ENCODE data around the gene SMIM20.
"Not testable (repeated sequence)": the region's sequence is repeated elsewhere in the genome, so short reads cannot be mapped to it uniquely, and the experiment has no call there.

SMIM20 gene

DNA sequence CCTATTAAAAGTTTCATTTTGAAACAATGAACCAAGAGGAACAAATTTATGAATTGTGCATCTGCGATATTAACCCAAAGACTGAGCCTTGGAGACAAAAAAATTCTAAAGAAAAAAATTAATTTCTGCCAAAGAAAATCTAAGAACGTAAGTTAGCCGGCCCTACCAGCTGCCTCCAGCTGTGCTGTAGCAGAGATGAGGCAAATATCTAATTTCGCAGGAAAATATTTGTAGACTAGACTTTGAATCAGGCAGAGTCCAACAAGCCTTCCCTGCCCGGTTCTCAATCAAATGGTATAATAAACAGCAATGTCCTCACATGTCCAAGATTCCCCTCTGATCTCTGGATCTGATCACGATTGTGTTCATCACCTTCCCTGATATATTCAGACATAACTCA, 21.2 kb upstream of the SMIM20 start:
- no peak for DNase-seq

GRCh38 chr4:25896776-25897539, 17.1 kb upstream of the SMIM20 start:
- DNase-seq: no peak

- DNase-seq: no peak
These were observed 13.7 kb upstream of the SMIM20 start for GRCh38 chr4:25900310-25900709.

- no peak for DNase-seq
These were observed 13.0 kb upstream of the SMIM20 start for GRCh38 chr4:25901030-25901430.

DNA sequence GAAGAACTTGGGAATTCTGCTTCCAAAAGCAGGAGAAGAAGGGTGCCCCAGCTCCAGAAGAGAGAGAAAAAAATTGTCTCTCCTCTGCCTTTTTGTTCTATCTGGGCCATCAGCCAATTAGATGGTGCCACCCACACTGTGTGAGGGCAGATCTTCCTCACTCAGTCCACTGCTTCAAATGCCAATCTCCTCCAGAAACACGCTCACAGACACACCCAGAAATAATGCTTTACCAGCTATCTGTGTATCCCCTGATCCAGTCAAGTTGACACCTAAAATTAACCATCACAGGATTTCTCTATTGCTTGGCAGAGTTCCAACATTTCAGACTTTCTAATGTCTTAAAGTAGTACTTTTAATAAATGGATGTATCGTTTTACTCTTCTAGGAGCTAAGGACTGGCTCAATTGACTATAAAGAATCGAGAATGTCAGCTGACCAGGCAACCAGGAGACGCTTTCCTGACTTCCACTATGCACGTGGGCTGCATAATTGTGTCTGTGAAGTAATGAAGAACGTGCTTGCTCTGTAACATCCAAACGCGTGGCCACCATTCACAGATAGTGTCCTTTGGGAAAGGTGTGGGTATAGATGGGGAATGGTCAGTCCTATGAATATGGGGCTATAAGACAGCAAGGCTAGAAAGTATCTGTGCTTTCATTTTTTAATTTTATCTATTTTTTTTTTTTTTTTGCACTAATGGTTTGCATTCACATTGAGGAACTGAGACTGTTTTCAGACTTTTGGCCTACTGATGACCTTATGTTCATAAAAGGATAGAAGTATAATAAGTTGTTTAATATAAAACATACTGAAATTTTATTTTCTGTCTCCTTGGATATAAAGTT, 9.9 kb upstream of the SMIM20 start:
- no peak for DNase-seq

DNA sequence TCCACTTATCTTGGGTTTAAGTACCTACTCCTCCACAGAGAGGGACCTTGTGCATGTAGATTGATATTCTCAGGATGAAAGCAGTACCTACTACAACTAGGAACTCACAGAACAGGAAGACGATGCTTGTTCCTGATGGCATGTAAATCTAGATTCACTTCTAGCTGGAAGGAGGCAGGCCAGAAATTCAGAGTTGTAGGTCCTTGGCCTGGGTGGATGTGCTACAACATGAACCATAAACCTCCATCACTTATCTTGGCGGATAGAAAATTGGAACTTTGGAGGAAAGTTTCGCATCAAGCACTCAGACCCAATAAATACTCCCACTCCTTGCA, 9.3 kb upstream of the SMIM20 start:
- DNase-seq: no peak

- no peak for DNase-seq
These were observed 8.6 kb upstream of the SMIM20 start for GRCh38 chr4:25905371-25905770.

DNA sequence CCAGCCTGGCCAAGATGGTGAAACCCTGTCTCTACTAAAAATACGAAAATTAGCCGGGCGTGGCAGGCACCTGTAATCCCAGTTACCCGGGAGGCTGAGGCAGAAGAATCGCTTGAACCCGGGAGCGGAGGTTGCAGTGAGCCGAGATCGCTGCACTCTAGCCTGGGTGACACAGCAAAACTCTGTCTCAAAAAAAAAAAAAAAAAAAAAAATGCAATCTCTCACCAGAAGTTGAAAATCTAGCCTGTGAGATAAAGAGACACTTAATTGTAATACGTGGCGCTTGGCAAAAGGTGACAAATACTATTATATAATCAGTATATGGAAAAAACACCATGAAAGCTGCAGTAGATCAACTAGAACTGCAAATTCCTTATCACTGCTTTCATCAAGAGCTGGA, 7.9 kb upstream of the SMIM20 start:
- not testable (repeated sequence) for DNase-seq

DNA sequence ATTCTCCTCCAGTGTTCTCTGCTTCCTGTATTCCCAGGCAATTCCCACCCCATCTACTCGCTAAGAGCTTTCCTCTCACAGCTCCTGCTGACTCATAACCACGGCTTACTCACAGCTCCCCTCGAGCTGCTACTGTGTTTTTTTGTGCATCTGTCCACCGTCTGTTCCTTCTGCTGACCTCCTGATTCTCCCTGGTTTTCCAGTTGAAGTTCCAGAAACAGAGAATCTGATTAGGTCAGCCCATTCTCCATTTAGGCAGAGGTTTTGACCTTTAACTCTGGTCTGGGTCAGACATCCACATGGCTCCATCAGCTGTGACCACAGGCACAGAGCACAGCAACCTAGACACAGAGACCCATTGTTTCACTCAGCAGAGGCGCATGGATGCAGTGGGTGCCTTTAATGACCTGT, 5.5 kb upstream of the SMIM20 start:
- DNase-seq: no peak

DNA sequence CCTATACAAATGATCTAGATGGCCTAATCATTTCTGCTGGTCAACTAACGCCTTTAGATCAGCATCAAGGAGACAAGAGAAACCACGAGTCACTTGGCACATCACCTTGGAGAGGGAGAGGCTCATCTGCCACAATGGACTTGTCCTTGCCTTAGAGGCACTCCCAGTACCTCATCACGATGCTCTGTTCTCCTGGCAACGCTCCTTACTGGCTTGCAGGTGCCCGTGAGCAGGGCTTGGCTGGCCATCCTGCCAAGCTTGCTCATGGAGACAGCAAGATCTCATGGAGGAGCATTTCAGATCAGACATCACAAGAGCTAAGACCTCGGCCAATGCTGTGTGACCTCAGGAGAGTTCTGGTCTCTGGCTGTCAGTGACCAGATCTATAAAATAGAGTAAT, 2.7 kb upstream of the SMIM20 start:
- no peak for DNase-seq

- DNase-seq: no peak
These were observed 767 bp upstream of the SMIM20 start for GRCh38 chr4:25913056-25913850.

DNA sequence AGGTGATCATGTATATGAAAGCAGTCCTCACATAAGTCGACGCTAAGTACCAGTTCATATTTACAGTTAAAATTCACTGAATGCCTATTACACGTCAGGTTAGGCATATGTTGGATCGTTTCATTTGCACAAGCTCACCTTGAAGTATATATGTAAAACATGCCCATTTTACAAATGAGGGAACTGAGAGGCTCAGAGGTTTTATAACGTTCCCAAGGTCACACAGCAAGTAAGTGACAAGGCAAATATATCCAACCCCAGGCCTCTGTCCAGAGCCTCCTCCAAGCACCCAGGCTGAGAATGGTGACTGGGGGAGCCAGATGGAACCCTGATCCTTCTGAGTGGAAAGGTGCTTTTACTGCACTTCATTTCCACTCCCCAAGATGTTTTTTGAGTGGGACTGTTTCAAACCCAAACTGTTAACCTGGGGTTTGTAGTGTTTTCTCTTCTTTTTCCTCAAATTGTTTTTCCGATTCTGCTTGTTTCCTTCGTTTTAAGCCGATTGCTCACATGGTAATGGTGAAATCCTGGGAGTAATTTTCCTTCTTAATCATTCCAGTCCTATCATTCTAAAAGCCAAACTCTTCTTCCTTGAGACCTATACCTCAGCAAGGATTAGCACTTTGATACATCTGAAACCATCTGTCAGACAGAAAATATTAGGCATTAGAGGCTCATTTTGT, 791 bp downstream of the SMIM20 start:
- no peak for DNase-seq

DNA sequence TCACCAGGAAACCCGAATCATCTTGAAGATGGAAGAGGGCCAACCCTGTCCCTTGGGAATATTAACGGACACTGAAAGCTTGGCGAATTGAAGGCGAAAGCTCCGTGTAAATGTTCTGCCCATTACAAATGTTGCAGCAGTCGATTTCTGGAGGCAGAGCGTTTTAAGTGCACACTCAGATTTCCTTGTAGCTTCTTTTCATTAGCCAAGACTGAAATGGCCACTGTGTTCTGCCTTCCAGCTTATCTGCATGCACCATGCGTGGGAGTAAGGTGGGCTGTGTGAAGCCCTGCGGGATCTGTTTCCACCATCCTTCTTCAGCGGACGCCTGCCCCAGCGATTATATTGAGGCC, 1.3 kb downstream of the SMIM20 start:
- DNase-seq: no peak

GRCh38 chr4:25916870-25917269, 2.9 kb downstream of the SMIM20 start:
- DNase-seq: no peak

DNA sequence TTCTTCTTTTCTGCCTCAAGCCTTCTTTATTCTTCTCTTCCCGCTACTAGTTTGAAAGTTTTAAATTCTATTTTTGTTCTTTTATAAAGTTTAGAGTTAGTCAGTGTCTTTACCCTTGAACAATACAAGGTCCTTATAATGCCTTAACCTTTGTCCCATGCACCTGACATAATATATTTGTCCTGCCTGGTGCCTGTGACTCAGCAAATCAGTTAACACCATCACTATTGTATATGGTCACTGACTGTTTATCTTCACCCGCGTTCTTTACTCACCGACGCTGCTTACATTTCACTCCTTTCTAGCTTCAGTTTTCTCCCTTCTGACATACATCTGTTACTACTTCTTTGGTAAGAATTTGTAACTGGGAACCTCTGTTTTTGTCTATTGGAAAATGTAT, 5.7 kb downstream of the SMIM20 start:
- peak; percentile 12 for DNase-seq

GRCh38 chr4:25921922-25922321, 7.9 kb downstream of the SMIM20 start:
- no peak for DNase-seq

DNA sequence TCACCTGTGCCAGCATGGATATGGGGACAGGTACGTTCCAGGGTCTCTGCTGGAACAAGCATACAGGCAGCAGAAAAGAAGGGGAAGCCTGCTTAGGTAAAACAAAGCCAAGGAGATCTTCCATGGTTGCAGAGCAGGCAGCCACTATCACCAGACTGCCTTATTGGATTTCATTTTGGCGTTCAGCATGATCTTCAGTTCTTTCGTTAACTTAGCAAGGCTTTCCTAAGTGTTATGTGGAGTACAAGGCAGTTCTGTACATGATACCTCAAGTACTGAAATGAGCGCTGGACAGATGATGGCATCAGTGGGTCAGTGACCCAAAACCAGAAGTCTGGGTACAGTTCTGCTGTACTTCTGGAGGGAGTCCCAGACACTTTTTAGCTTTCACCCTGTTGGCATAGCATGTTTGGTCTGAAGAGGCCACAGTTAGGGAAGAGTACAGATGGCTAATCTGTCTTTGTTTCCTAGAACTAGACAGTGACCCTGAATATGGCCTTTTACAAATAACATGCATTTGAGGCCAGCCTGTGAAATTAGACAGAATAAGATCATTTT, 8.9 kb downstream of the SMIM20 start:
- no peak for DNase-seq

GRCh38 chr4:25923745-25924144, 9.7 kb downstream of the SMIM20 start:
- DNase-seq: no peak

GRCh38 chr4:25925486-25926201, 11.6 kb downstream of the SMIM20 start:
- DNase-seq: peak; percentile 30

- peak; percentile 33 for DNase-seq
These were observed 12.4 kb downstream of the SMIM20 start for GRCh38 chr4:25926462-25926861.

DNA sequence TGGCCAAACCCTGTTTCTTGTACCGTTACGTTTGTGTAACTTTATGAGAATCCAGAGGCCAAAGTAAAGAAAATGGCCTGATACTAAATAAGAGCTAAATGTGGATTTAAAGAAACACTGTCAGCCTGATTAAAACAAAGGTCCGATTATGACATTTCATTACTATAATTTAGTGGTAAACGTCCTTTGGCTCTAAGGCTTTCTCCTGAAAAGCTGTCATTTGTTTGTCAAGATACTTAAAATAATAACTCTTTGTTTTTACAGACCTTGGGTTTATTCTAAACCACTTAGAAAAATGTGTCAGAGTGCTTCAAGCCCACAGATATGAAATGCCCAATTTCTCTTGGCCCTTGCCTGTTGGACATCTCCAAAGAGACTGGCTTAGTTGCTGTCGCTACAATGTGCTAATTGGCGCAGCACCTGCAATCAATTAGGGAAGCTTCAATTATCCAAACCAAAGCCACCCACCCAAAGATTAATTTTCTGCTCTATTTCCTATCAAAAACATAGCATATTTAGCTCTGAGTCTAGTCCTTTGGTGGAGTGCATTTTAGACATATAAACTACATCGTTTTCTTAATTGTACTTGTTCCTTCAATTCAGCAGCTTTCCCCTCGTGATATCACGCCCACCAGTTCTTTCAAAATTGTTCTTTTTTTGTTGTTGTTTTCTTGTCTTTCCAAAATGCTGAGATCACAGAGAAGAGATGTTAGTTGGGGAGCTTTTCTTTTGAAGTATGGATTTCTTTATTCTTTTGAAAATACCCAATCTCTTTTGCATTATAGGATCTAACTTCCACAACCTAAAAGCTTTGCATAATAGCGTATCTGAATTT, 13.6 kb downstream of the SMIM20 start:
- DNase-seq: no peak

All from NCI-H510A treated with DMSO at 0.1 percent for 48 hours (cell line).